H1 (cell line): Measurements from ENCODE around the gene NOL4L. TPM values are rescaled to one million over a fixed set of nuclear protein-coding genes. Genes with fewer than 3 reads are reported as not detected.

Experiments
- CTCF ChIA-PET: fragments of 300-600 bp; sonication (Branson Sonifier 250); formaldehyde crosslinking; loops from one replicate; lab custom pipeline; 2021; ENCODE audit not compliant: partially characterized antibody; lab: Charles Lee
- POLR2A ChIA-PET: fragments of 300-600 bp; sonication (Branson Sonifier 250); formaldehyde crosslinking; loops from one replicate; lab custom pipeline; 2021; ENCODE audit warnings: inconsistent platforms; ENCODE audit not compliant: partially characterized antibody; lab: Charles Lee
- DNase-seq, 2 experiments: peaks; one replicate each; pipeline versions ENCODE4 v3.0.0 to v3.0.0-alpha.2; 2010 to 2022; ENCODE audit warnings: low spot score in 2 of 2, low read depth in 1 of 2, mixed read lengths in 1 of 2
- FAIRE-seq: peaks from 2 replicates; lab custom pipeline; 2011; peaks lifted over from hg19 to GRCh38; lab: Jason Lieb, UNC
- H2AFZ ChIP-seq: 2 replicates; pipeline ENCODE4 v1.8.1; 2012; ENCODE audit warnings: low read length, inconsistent platforms
- H2AK5ac ChIP-seq: 2 replicates; pipeline ENCODE4 v1.6.1; 2013; ENCODE audit warnings: low read depth, low read length
- H2BK120ac ChIP-seq: replicated peaks from 2 replicates; pipeline ENCODE3; 2013; ENCODE audit warnings: low read depth, low read length, inconsistent platforms
- H2BK12ac ChIP-seq: 2 replicates; pipeline ENCODE4 v1.6.1; 2013; ENCODE audit warnings: low read depth, low read length
- H2BK15ac ChIP-seq: 2 replicates; pipeline ENCODE4 v1.6.1; 2013; ENCODE audit warnings: low read length
- H2BK20ac ChIP-seq: 2 replicates; pipeline ENCODE4 v1.6.1; 2013; ENCODE audit warnings: low read length
- H2BK5ac ChIP-seq: 2 replicates; pipeline ENCODE4 v1.6.1; 2013; ENCODE audit warnings: low read depth, low read length
- H3K14ac ChIP-seq: 2 replicates; pipeline ENCODE4 v1.6.1; 2013; ENCODE audit warnings: inconsistent platforms; ENCODE audit not compliant: insufficient read length
- H3K18ac ChIP-seq: 2 replicates; pipeline ENCODE4 v1.6.1; 2013; ENCODE audit warnings: low read length; ENCODE audit errors: extremely low read depth
- H3K23ac ChIP-seq: 2 replicates; pipeline ENCODE4 v1.6.1; 2013; ENCODE audit warnings: inconsistent platforms; ENCODE audit not compliant: insufficient read length
- H3K23me2 ChIP-seq: 2 replicates; pipeline ENCODE4 v1.6.1; 2013; ENCODE audit warnings: low read depth, low read length
- H3K27ac ChIP-seq: 2 replicates; pipeline ENCODE4 v1.6.1; 2011; ENCODE audit warnings: low read depth, low read length, inconsistent platforms
- H3K27me3 ChIP-seq, 4 experiments: replicated peaks in 1 of 4; 1 replicate in 1 of 4; 2 replicates in 3 of 4; pipeline versions ENCODE4 v1.6.1 to v1.8.1; 2011 to 2013; ENCODE audit warnings: low read length in 3 of 4, mild to moderate bottlenecking in 3 of 4, inconsistent platforms in 2 of 4, mixed read lengths in 2 of 4, moderate library complexity in 1 of 4; ENCODE audit not compliant: control insufficient read depth in 3 of 4, insufficient read depth in 3 of 4; ENCODE audit errors: extremely low read depth in 1 of 4
- H3K36me3 ChIP-seq, 4 experiments: 2 replicates each; pipeline versions ENCODE4 v1.6.1 to v1.8.1; 2011 to 2013; ENCODE audit warnings: mild to moderate bottlenecking in 4 of 4, low read length in 3 of 4, moderate library complexity in 2 of 4, control low read depth in 1 of 4, inconsistent platforms in 1 of 4; ENCODE audit not compliant: insufficient read depth in 4 of 4, control insufficient read depth in 2 of 4
- H3K4ac ChIP-seq: replicated peaks from 2 replicates; pipeline ENCODE3; 2013; ENCODE audit warnings: low read length, low read depth, mixed read lengths, inconsistent platforms; ENCODE audit not compliant: insufficient read length
- H3K4me1 ChIP-seq, 4 experiments: replicated peaks in 1 of 4; 1 replicate in 1 of 4; 2 replicates in 3 of 4; pipeline versions ENCODE4 v1.6.1 to v1.8.1; 2011 to 2013; ENCODE audit warnings: low read length in 3 of 4, inconsistent platforms in 2 of 4, mixed read lengths in 1 of 4; ENCODE audit not compliant: insufficient read depth in 4 of 4, control insufficient read depth in 3 of 4
- H3K4me2 ChIP-seq, 2 experiments: 2 replicates each; pipeline versions ENCODE4 v1.6.1 to v1.8.1; 2011 to 2013; ENCODE audit warnings: low read depth in 2 of 2, low read length in 2 of 2, control low read depth in 1 of 2, inconsistent platforms in 1 of 2, mild to moderate bottlenecking in 1 of 2; ENCODE audit not compliant: insufficient read depth in 1 of 2
- H3K4me3 ChIP-seq, 4 experiments: fragments of 200-600, 300-600 bp in 1 of 4; sonication (generic), shearing (Covaris generic), sonication (Bioruptor Twin) in 1 of 4; 2 replicates each; pipeline versions ENCODE4 v1.5.1 to v1.8.1; 2011 to 2016; ENCODE audit warnings: low read length in 4 of 4, low read depth in 3 of 4, control low read depth in 2 of 4, inconsistent platforms in 2 of 4, mild to moderate bottlenecking in 2 of 4, mixed read lengths in 1 of 4, moderate library complexity in 1 of 4; ENCODE audit not compliant: insufficient read depth in 2 of 4; ENCODE audit errors: extremely low read depth in 1 of 4
- H3K56ac ChIP-seq: replicated peaks from 2 replicates; pipeline ENCODE3; 2013; ENCODE audit warnings: low read depth, mild to moderate bottlenecking, mixed read lengths, low read length, inconsistent platforms; ENCODE audit not compliant: insufficient read length
- H3K79me1 ChIP-seq: 2 replicates; pipeline ENCODE4 v1.6.1; 2013; ENCODE audit warnings: low read depth, low read length, control low read depth
- H3K79me2 ChIP-seq, 2 experiments: 2 replicates each; pipeline versions ENCODE4 v1.6.1 to v1.8.1; 2012 to 2013; ENCODE audit warnings: low read length in 2 of 2, mild to moderate bottlenecking in 2 of 2, inconsistent platforms in 1 of 2; ENCODE audit not compliant: insufficient read depth in 2 of 2, control insufficient read depth in 1 of 2
- H3K9ac ChIP-seq, 4 experiments: replicated peaks in 1 of 4; 1 replicate in 1 of 4; 2 replicates in 3 of 4; pipeline versions ENCODE4 v1.6.1 to v1.8.1; 2011 to 2013; ENCODE audit warnings: low read depth in 3 of 4, low read length in 3 of 4, control low read depth in 2 of 4, mild to moderate bottlenecking in 2 of 4, moderate library complexity in 2 of 4, inconsistent platforms in 1 of 4; ENCODE audit errors: extremely low read depth in 1 of 4
- H3K9me3 ChIP-seq, 2 experiments: 2 replicates each; pipeline versions ENCODE4 v1.6.1 to v1.8.1; 2012 to 2013; ENCODE audit warnings: mild to moderate bottlenecking in 2 of 2, moderate library complexity in 2 of 2, control low read depth in 1 of 2, inconsistent platforms in 1 of 2, low read depth in 1 of 2, low read length in 1 of 2, mixed read lengths in 1 of 2; ENCODE audit not compliant: insufficient read depth in 2 of 2
- H4K20me1 ChIP-seq, 2 experiments: replicated peaks in 1 of 2; 2 replicates each; pipeline versions ENCODE3 to v1.8.1; 2011 to 2013; ENCODE audit warnings: inconsistent platforms in 2 of 2, low read length in 2 of 2, mild to moderate bottlenecking in 1 of 2; ENCODE audit not compliant: insufficient read depth in 2 of 2, control insufficient read depth in 1 of 2
- H4K5ac ChIP-seq: 2 replicates; pipeline ENCODE4 v1.6.1; 2013; ENCODE audit warnings: low read length, low read depth, mixed read lengths, inconsistent platforms; ENCODE audit not compliant: insufficient read length
- H4K8ac ChIP-seq: 2 replicates; pipeline ENCODE4 v1.8.0; 2013; ENCODE audit warnings: mild to moderate bottlenecking, moderate library complexity, low read length, inconsistent platforms; ENCODE audit not compliant: insufficient read depth; ENCODE audit errors: extremely low read depth
- H4K91ac ChIP-seq: replicated peaks from 2 replicates; pipeline ENCODE3; 2013; ENCODE audit warnings: low read length, mixed read lengths, inconsistent platforms; ENCODE audit not compliant: insufficient read length
- EZH2 ChIP-seq: fragments of 200-600 bp; sonication (generic); IDR thresholded peaks from 2 replicates; pipeline ENCODE4 v1.7.1; 2012; ENCODE audit warnings: low read depth, mild to moderate bottlenecking, moderate library complexity, low read length, inconsistent platforms; ENCODE audit not compliant: severe bottlenecking
- JUN ChIP-seq: IDR thresholded peaks from 2 replicates; pipeline ENCODE4 v1.6.1; 2011; ENCODE audit warnings: low read depth, mild to moderate bottlenecking, improper control_type of control experiment, low read length
- WGBS, 2 experiments: shearing (Covaris generic) in 1 of 2; methylation state at CpG; one replicate each; pipeline versions ENCODE4 v1.1.6 to v1.1.7; 2013 to 2015; ENCODE audit warnings: low lambda C conversion rate in 2 of 2, mixed read lengths in 2 of 2, inconsistent platforms in 1 of 2, low coverage in 1 of 2, missing lambda C conversion rate in 1 of 2; ENCODE audit not compliant: insufficient replicate concordance in 2 of 2, insufficient coverage in 1 of 2, insufficient read length in 1 of 2; ENCODE audit errors: extremely low coverage in 1 of 2, missing lambda C conversion rate in 1 of 2; 5-methylcytosine and 5-hydroxymethylcytosine counted together
- polyA plus RNA-seq, 7 experiments: library from polyadenylated mRNA; depleted of rRNA in 3 of 7; stranded (reverse) in 5 of 7; unstranded in 2 of 7; fragments of >200 nt in 5 of 7; fragments of 200-250 nt in 2 of 7; gene quantifications; 1 replicate in 5 of 7; 2 replicates in 1 of 7; 4 replicates in 1 of 7; pipeline versions ENCODE4 v1.2.1 to v1.2.3, GENCODE V29; 2011 to 2013; ENCODE audit warnings: missing spikeins in 2 of 7, mixed read lengths in 2 of 7
- total RNA-seq: library from RNA; stranded (reverse); fragmentation: NEBNext Ultra II Directional; extraction: Animal tissue kit (Norgen Biotek cat#: 25700); gene quantifications from 2 replicates; pipeline ENCODE4 v1.2.1, GENCODE V29; 2021

The NOL4L gene
- total and polyA plus RNA-seq, 2 of the 8 experiments (the other 6 are each of a cell fraction or from before 2014, with no cell fraction given), result 15.3 to 23.7 TPM

DNA sequence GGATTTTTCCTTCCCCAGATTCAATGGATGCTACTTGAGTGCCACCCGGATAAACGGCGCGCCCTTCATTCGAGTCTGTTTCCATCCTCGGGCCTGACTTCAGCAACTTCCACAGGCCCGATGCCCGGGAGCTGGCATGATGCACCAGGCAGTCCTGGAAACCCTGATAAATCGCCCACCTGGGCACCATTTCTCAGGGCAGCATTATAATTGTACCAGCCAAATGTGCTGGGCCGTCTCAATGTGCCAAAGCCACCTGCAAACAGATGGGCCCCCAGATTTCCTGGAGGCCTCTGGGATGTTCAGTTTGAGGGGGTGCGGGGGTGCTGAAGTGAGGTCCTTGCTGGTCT is 65.8 kb downstream of the NOL4L start:
- Histone ChIP-seq H3K36me3 (no peaks in the 10 kb centered on the region), H3K23me2 (no peaks in the 10 kb centered on the region), H3K79me2 (no peaks in the 10 kb centered on the region), H3K4me2 (no peak overlapping the region), H4K91ac (no peak overlapping the region), H3K23ac (no peak overlapping the region), H2AFZ (no peak overlapping the region), H3K9ac (no peak overlapping the region), H3K14ac (no peak overlapping the region), H3K56ac (no peak overlapping the region), H3K9me3 (no peaks in the 10 kb centered on the region), H3K18ac (no peak overlapping the region), H2BK5ac (no peak overlapping the region), H4K5ac (no peak overlapping the region), H4K8ac (no peak overlapping the region), H3K27me3 (0 out of 7 replicates have a peak, but pooled peaks cover 0 to 2% (median 0%) of the 10 kb centered on the region in 4 experiments), H2AK5ac (no peak overlapping the region), H3K4me3 (no peak overlapping the region), H3K27ac (no peak overlapping the region), H2BK12ac (no peak overlapping the region), H2BK20ac (no peak overlapping the region), H2BK120ac (no peak overlapping the region), H3K4me1 (peaks cover 0 to 9% (median under 1%) of the 10 kb centered on the region in 4 experiments; a peak in 4 of 7 replicates), H3K4ac (no peak overlapping the region), H2BK15ac (no peak overlapping the region), H4K20me1 (no peaks in the 10 kb centered on the region), H3K79me1 (no peaks in the 10 kb centered on the region)
- ChIA-PET CTCF (interaction anchor here (1.4 to 11.7 kb wide), 7 partner anchors 14 to 145 kb away, joined by 3 to 246 read pairs (median 20); no protein-coding TSS in a partner anchor), POLR2A (no interaction called here)
- FAIRE-seq (no peak), DNase-seq (no peak)
- TF ChIP-seq JUN (no peak), EZH2 (no peak)
- WGBS, 2 experiments, result 93% methylated on average over 11 of the region's 11 CpGs; no CpG with 5 or more reads in 1 of the 2 experiments
